HCT116 (cell line): ENCODE measurements around the gene RGS13. TPM values are rescaled to one million over a fixed set of nuclear protein-coding genes. Genes with fewer than 3 reads are reported as not detected.

Experiments used
- ATAC-seq: fragments of 200-7000 bp; cut with Tn5 transposase; 2 replicates; pipeline ENCODE4 v1.9.1; 2020; ENCODE audit warnings: mild to moderate bottlenecking, moderate library complexity
- BruUV-seq: library from RNA; stranded (reverse); fragments of 400-500 nt; replicated peaks from 2 replicates; lab custom pipeline; 2021; lab: Mats Ljungman, UMichigan
- CTCF ChIA-PET: fragments of 300-600 bp; sonication (Branson Sonifier 250); formaldehyde crosslinking; loops from one replicate; lab custom pipeline; 2021; ENCODE audit warnings: antibody characterized with exemption; lab: Charles Lee
- POLR2A ChIA-PET: fragments of 300-600, 350-600 bp; sonication (Branson Sonifier 250); formaldehyde crosslinking; loops from one replicate; lab custom pipeline; 2021; ENCODE audit warnings: antibody characterized with exemption; lab: Charles Lee
- RAD21 ChIA-PET, 2 experiments: fragments of 300-600 bp; sonication (Branson Sonifier 250); formaldehyde crosslinking; loops; one replicate each; lab custom pipeline; 2023; ENCODE audit warnings: low total read pairs in 2 of 2; ENCODE audit not compliant: uncharacterized antibody in 2 of 2, unreplicated experiment in 2 of 2, low non-redundant PET in 1 of 2; lab: Charles Lee
- DNase-seq: peaks from one replicate; pipeline ENCODE4 v3.0.0-alpha.2; 2010; ENCODE audit warnings: low read depth, low spot score
- H2AFZ ChIP-seq: fragments of 200-600 bp; shearing (Covaris generic), sonication (generic); 2 replicates; pipeline ENCODE4 v1.6.1; 2017; ENCODE audit warnings: low read depth, mixed run types, mixed read lengths, antibody characterized with exemption, low read length; ENCODE audit not compliant: poor library complexity, severe bottlenecking
- H3K27ac ChIP-seq: 2 replicates; pipeline ENCODE4 v1.5.1; 2012; ENCODE audit warnings: low read depth, low read length
- H3K27me3 ChIP-seq: fragments of 200-600 bp; sonication (generic); 2 replicates; pipeline ENCODE4 v1.6.1; 2016; ENCODE audit warnings: mixed run types, low read length, mixed read lengths; ENCODE audit not compliant: insufficient read depth
- H3K36me3 ChIP-seq, 2 experiments: fragments of 200-500 bp in 1 of 2; fragments of 200-600 bp in 1 of 2; sonication (Bioruptor generic) in 1 of 2; sonication (generic) in 1 of 2; 2 replicates each; pipeline versions ENCODE4 v1.5.1 to v1.6.1; 2014 to 2016; ENCODE audit warnings: low read length in 2 of 2, inconsistent platforms in 1 of 2, mixed read lengths in 1 of 2, mixed run types in 1 of 2; ENCODE audit not compliant: insufficient read depth in 2 of 2, control insufficient read depth in 1 of 2
- H3K4me1 ChIP-seq, 2 experiments: fragments of 200-600 bp in 1 of 2; sonication (generic) in 1 of 2; 2 replicates each; pipeline versions ENCODE4 v1.5.1 to v1.6.1; 2012 to 2017; ENCODE audit warnings: low read length in 2 of 2, inconsistent platforms in 1 of 2, mild to moderate bottlenecking in 1 of 2, mixed read lengths in 1 of 2, mixed run types in 1 of 2, moderate library complexity in 1 of 2; ENCODE audit not compliant: insufficient read depth in 2 of 2, control insufficient read depth in 1 of 2
- H3K4me2 ChIP-seq: fragments of 200-600 bp; sonication (generic); 2 replicates; pipeline ENCODE4 v1.6.1; 2017; ENCODE audit warnings: mixed run types, low read length, mixed read lengths
- H3K4me3 ChIP-seq, 2 experiments: fragments of 200-600 bp in 1 of 2; sonication (generic) in 1 of 2; replicated peaks in 1 of 2; 2 replicates each; pipeline ENCODE4 v1.5.1; 2011 to 2016; ENCODE audit warnings: low read length in 2 of 2, control low read depth in 1 of 2, low read depth in 1 of 2, mild to moderate bottlenecking in 1 of 2, mixed read lengths in 1 of 2, mixed run types in 1 of 2
- H3K79me2 ChIP-seq: fragments of 200-600 bp; sonication (generic); 2 replicates; pipeline ENCODE4 v1.6.1; 2017; ENCODE audit warnings: mild to moderate bottlenecking, mixed run types, low read length, moderate library complexity, mixed read lengths; ENCODE audit not compliant: insufficient read depth
- H3K9ac ChIP-seq: fragments of 200-600 bp; sonication (generic); 2 replicates; pipeline ENCODE4 v1.6.1; 2016; ENCODE audit warnings: low read length, mixed read lengths
- H3K9me2 ChIP-seq: fragments of 200-600 bp; sonication (generic), shearing (Covaris generic); 2 replicates; pipeline ENCODE4 v1.6.1; 2017; ENCODE audit warnings: mixed run types, mild to moderate bottlenecking, moderate library complexity; ENCODE audit not compliant: insufficient read depth
- H3K9me3 ChIP-seq, 2 experiments: fragments of 200-500 bp in 1 of 2; fragments of 200-600 bp in 1 of 2; sonication (Bioruptor generic) in 1 of 2; sonication (generic) in 1 of 2; 2 replicates each; pipeline ENCODE4 v1.6.1; 2014 to 2017; ENCODE audit warnings: low read length in 2 of 2, mixed read lengths in 2 of 2, inconsistent platforms in 1 of 2, low read depth in 1 of 2, mild to moderate bottlenecking in 1 of 2, mixed run types in 1 of 2, moderate library complexity in 1 of 2; ENCODE audit not compliant: control insufficient read depth in 1 of 2, insufficient read depth in 1 of 2
- H4K20me1 ChIP-seq: fragments of 200-600 bp; sonication (generic), shearing (Covaris generic); 2 replicates; pipeline ENCODE4 v1.6.1; 2017; ENCODE audit warnings: mixed run types, mild to moderate bottlenecking, moderate library complexity; ENCODE audit not compliant: insufficient read depth
- ATF3 ChIP-seq: IDR thresholded peaks from 2 replicates; pipeline ENCODE4 v1.6.1; 2012
- CBX3 ChIP-seq: IDR thresholded peaks from 2 replicates; pipeline ENCODE4 v1.6.1; 2012; ENCODE audit warnings: low read depth
- CEBPB ChIP-seq: IDR thresholded peaks from 2 replicates; pipeline ENCODE4 v1.6.1; 2012; ENCODE audit warnings: low read depth
- EZH2 ChIP-seq: fragments of 200-600 bp; sonication (generic); IDR thresholded peaks from 2 replicates; pipeline ENCODE4 v1.6.1; 2017; ENCODE audit warnings: antibody characterized with exemption, mixed run types
- FOSL1 ChIP-seq: IDR thresholded peaks from 2 replicates; pipeline ENCODE4 v1.6.1; 2012; ENCODE audit warnings: low read depth
- POLR2A ChIP-seq: IDR thresholded peaks from 2 replicates; pipeline ENCODE4 v1.7.0; 2011; ENCODE audit warnings: borderline replicate concordance; ENCODE audit not compliant: insufficient read depth, insufficient read length; ENCODE audit errors: extremely low read depth
- SIN3A ChIP-seq: IDR thresholded peaks from 2 replicates; pipeline ENCODE4 v1.6.1; 2012; ENCODE audit warnings: low read depth
- SRF ChIP-seq: IDR thresholded peaks from 2 replicates; pipeline ENCODE4 v1.6.1; 2012; ENCODE audit warnings: low read depth
- TCF7L2 ChIP-seq: IDR thresholded peaks from 2 replicates; pipeline ENCODE4 v1.7.0; 2011; ENCODE audit warnings: borderline replicate concordance, inconsistent platforms; ENCODE audit not compliant: insufficient read depth, insufficient read length; ENCODE audit errors: extremely low read depth
- ZBTB33 ChIP-seq: IDR thresholded peaks from 2 replicates; pipeline ENCODE4 v1.6.1; 2011; ENCODE audit warnings: mild to moderate bottlenecking, low read length, moderate library complexity; ENCODE audit not compliant: insufficient replicate concordance; ENCODE audit errors: extremely low read depth
- intact Hi-C: fragments of 100-400 bp; cut with micrococcal nuclease; formaldehyde crosslinking; loops from 2 replicates; pipeline ENCODE4 v1.10.0; 2022
- total RNA-seq: library from RNA; stranded (reverse); gene quantifications from one replicate; pipeline ENCODE4 v1.2.1, GENCODE V29; 2021; ENCODE audit not compliant: unreplicated experiment

The RGS13 gene
- total RNA-seq, 1 experiment from 2014 or later = not detected

DNA sequence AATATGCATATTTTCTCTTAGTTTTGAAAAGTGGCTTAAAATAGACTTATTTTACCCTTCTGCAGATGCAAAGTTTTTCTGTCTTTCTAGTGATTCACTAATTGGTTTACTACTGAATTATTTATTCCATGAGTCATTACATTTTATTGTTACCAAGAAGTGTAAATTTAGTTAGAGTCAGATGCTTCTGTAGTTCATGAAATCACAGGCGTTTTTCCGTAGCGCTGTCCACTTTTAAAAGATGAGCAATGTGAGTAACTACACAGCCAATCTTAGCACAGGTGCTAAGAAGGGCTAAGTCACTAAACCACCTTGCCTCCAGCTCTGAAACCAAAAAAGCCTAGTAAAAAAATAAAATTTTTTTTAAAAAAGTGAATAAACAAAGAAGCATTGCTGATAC lies 24.7 kb downstream of the RGS13 start:
- no TSS peak for BruUV-seq
- ATAC-seq (no peak), DNase-seq (no peak)
- no peak overlapping the region for H3K9ac ChIP-seq
- H3K36me3 ChIP-seq = no peaks in the 10 kb centered on the region
- no peaks in the 10 kb centered on the region for H3K9me2 ChIP-seq
- intact Hi-C loops = no loop called here
- no peak overlapping the region for H3K4me2 ChIP-seq
- RAD21 ChIA-PET = no interaction called here
- H2AFZ ChIP-seq = no peak overlapping the region
- POLR2A ChIA-PET = no interaction called here
- H3K9me3 ChIP-seq = no peaks in the 10 kb centered on the region
- H3K79me2 ChIP-seq = no peaks in the 10 kb centered on the region
- no peaks in the 10 kb centered on the region for H3K4me1 ChIP-seq
- H3K27ac ChIP-seq = no peak overlapping the region
- no peak overlapping the region for H3K4me3 ChIP-seq
- TF ChIP-seq CEBPB (no peak), FOSL1 (no peak), EZH2 (no peak), CBX3 (no peak), POLR2A (no peak), TCF7L2 (no peak), SIN3A (no peak), ATF3 (no peak), ZBTB33 (no peak), SRF (no peak)
- TF ChIP-seq, all 23 proteins: peak for 0
- H3K27me3 ChIP-seq = no peaks in the 10 kb centered on the region
- CTCF ChIA-PET = no interaction called here
- H4K20me1 ChIP-seq = no peaks in the 10 kb centered on the region
